K562 (cell line): ENCODE results near the gene SLC34A1. TPM values are rescaled to one million over a fixed set of nuclear protein-coding genes. Genes with fewer than 3 reads are reported as not detected.

Experiments used
- ATF7 ChIP-seq: fragments of 450-650 bp; IDR thresholded peaks from 2 replicates; pipeline ENCODE4 v1.7.1; 2014; ENCODE audit warnings: mild to moderate bottlenecking, moderate library complexity
- EP400 ChIP-seq: fragments of 450-650 bp; IDR thresholded peaks from 2 replicates; pipeline ENCODE4 v1.6.1; 2017; ENCODE audit warnings: antibody characterized with exemption, mild to moderate bottlenecking, moderate library complexity
- GTF2F1 ChIP-seq: IDR thresholded peaks from 2 replicates; pipeline ENCODE4 v1.6.1; 2011; ENCODE audit warnings: low read depth, low read length, improper control_type of control experiment
- MLLT1 ChIP-seq, 2 experiments: fragments of 450-650 bp; IDR thresholded peaks; 2 replicates each; pipeline ENCODE4 v1.6.1; 2016
- NFATC3 ChIP-seq: fragments of 450-650 bp; IDR thresholded peaks from 2 replicates; pipeline ENCODE4 v1.6.1; 2017; ENCODE audit warnings: mild to moderate bottlenecking
- PCBP1 ChIP-seq: fragments of 200-400 bp; formaldehyde crosslinking; IDR thresholded peaks from 2 replicates; pipeline ENCODE4 v1.6.1; 2018; ENCODE audit warnings: mild to moderate bottlenecking, low read depth, low read length; ENCODE audit not compliant: poor library complexity, severe bottlenecking
- PML ChIP-seq: IDR thresholded peaks from 2 replicates; pipeline ENCODE4 v1.6.1; 2012; ENCODE audit warnings: low read length, inconsistent platforms
- PPARD ChIP-seq: fragments of 250-450 bp; sonication (Bioruptor Pico); IDR thresholded peaks from 2 replicates; pipeline ENCODE4 v1.8.0; 2022; ENCODE audit warnings: inconsistent platforms, mild to moderate bottlenecking, moderate library complexity
- PREB ChIP-seq: sonication (generic); formaldehyde crosslinking; IDR thresholded peaks from 2 replicates; pipeline ENCODE4 v1.8.1; 2023; ENCODE audit warnings: mild to moderate bottlenecking, missing genetic modification reagents
- SRSF7 ChIP-seq: fragments of 200-400 bp; formaldehyde crosslinking; optimal IDR thresholded peaks from 2 replicates; pipeline ENCODE3; 2017; ENCODE audit warnings: mild to moderate bottlenecking, low read depth, low read length
- SUPT5H ChIP-seq: fragments of 450-650 bp; IDR thresholded peaks from 2 replicates; pipeline ENCODE4 v1.6.1; 2016
- ZNF263 ChIP-seq: sonication (generic); formaldehyde crosslinking; IDR thresholded peaks from 2 replicates; pipeline ENCODE4 v1.8.0; 2022; ENCODE audit warnings: mild to moderate bottlenecking, missing genetic modification reagents, borderline replicate concordance
- polyA plus RNA-seq, 8 experiments: library from polyadenylated mRNA; depleted of rRNA in 4 of 8; stranded (reverse) in 5 of 8; unstranded in 3 of 8; fragments of >200 nt; fragmentation: Nextera tagmentation in 2 of 8; fragmentation: Illumina TruSeq in 1 of 8; extraction: Ambion mirVana in 2 of 8; extraction: Trizol in 1 of 8; gene quantifications; 2 replicates each; pipeline versions ENCODE4 v1.2.1 to v1.2.3, GENCODE V29; 2011 to 2014; ENCODE audit warnings: inconsistent platforms in 1 of 8, missing spikeins in 1 of 8
- total RNA-seq, 7 experiments: library from RNA; depleted of rRNA in 6 of 7; stranded (reverse); fragments of >200 nt in 6 of 7; fragmentation: Illumina TruSeq in 2 of 7; extraction: Trizol in 2 of 7; gene quantifications; 2 replicates each; pipeline versions ENCODE4 v1.2.1 to v1.2.3, GENCODE V29; 2011 to 2021; ENCODE audit warnings: low replicate concordance in 1 of 7
- TF ChIP-seq, protein P1 (sequence below): IDR thresholded peaks from 2 replicates; pipeline ENCODE4 v1.6.1; 2012; ENCODE audit warnings: low read depth, low read length, improper control_type of control experiment, borderline replicate concordance
- TF ChIP-seq, protein P2 (sequence below): fragments of 200-800 bp; sonication (Bioruptor generic); IDR thresholded peaks from 2 replicates; pipeline ENCODE4 v1.6.1; 2017; ENCODE audit warnings: missing genetic modification characterization, missing compliant biosample characterization
- TF ChIP-seq, protein P3 (sequence below), 3 experiments: IDR thresholded peaks in 2 of 3; conservative IDR thresholded peaks in 1 of 3; 2 replicates each; pipeline ENCODE4 v1.5.1; 2011 to 2012; ENCODE audit warnings: low read length in 3 of 3, mild to moderate bottlenecking in 3 of 3, control low read depth in 2 of 3, improper control_type of control experiment in 1 of 3, inconsistent platforms in 1 of 3, low read depth in 1 of 3, mixed read lengths in 1 of 3, moderate library complexity in 1 of 3; ENCODE audit not compliant: insufficient read depth in 2 of 3
- TF ChIP-seq, protein P4 (sequence below), 2 experiments: fragments of 450-650 bp; conservative IDR thresholded peaks; 2 replicates each; pipeline ENCODE4 v1.6.1; 2017; ENCODE audit warnings: mild to moderate bottlenecking in 2 of 2, moderate library complexity in 2 of 2

The SLC34A1 gene
- total and polyA plus RNA-seq, 9 of the 15 experiments (the other 6 are each of a cell fraction or from before 2014, with no cell fraction given) = not detected

DNA sequence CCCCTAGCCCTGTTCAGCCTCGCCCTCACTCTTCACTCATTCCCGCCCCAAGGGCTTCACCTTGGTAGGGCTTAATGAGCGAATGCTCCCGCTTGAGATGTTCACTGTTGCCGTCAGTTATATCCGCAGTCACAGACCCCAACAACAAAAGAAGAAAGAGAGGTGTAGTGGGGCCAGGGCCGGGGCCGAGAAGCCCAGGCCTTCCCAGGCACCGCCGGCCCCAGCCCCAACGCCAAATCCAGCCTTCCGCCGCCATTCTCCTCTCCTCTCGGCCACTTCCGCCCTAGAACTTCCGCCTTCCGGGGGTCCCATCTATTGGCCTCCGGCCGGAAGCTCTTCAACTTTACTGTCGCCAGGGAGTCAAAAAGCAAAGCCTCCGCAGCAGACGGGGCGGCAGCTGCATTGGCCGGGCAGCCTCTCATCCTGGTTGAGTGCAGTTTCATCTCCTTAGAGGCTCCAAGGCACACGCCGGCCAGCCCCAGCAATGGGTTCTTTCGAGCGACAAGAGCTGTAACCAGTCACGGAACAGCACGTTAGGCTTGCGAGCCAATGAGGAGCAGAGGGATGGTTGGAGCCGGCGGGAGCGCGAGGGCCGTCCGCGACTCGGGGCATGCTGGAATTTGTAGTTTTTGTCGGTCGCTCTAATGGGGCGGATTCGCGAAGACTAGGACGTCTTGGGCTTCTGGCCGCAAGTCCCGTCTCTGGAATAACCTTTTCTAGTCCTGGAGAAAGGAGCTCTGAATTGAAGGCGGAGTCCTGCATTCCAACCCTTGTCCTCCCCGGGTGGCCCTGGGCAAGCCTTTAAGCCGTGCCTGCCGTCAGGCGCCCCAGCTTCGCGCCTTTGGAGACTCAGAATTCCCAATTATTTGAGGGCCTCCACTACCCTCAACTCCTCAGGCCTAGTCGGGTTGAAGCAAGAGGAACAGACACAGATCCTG is 32.6 kb upstream of the SLC34A1 start, which contains the start of gene LMAN2 (continued):
- TF ChIP-seq, protein P1, sequence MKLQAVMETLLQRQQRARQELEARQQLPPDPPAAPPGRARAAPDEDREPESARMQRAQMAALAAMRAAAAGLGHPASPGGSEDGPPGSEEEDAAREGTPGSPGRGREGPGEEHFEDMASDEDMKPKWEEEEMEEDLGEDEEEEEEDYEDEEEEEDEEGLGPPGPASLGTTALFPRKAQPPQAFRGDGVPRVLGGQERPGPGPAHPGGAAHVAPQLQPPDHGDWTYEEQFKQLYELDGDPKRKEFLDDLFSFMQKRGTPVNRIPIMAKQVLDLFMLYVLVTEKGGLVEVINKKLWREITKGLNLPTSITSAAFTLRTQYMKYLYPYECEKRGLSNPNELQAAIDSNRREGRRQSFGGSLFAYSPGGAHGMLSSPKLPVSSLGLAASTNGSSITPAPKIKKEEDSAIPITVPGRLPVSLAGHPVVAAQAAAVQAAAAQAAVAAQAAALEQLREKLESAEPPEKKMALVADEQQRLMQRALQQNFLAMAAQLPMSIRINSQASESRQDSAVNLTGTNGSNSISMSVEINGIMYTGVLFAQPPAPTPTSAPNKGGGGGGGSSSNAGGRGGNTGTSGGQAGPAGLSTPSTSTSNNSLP = no peak
- peak; percentile 52 to 69; a peak in 2 of 4 replicates for TF ChIP-seq MLLT1 (IDR thresholded peaks at IDR 0.05)
- peak; percentile 76 for TF ChIP-seq PREB (CRISPR knock-in tag)
- TF ChIP-seq, protein P2, sequence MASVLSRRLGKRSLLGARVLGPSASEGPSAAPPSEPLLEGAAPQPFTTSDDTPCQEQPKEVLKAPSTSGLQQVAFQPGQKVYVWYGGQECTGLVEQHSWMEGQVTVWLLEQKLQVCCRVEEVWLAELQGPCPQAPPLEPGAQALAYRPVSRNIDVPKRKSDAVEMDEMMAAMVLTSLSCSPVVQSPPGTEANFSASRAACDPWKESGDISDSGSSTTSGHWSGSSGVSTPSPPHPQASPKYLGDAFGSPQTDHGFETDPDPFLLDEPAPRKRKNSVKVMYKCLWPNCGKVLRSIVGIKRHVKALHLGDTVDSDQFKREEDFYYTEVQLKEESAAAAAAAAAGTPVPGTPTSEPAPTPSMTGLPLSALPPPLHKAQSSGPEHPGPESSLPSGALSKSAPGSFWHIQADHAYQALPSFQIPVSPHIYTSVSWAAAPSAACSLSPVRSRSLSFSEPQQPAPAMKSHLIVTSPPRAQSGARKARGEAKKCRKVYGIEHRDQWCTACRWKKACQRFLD (CRISPR knock-in tag) = peak; percentile 18; the same call in 1 of the 2 replicates
- TF ChIP-seq ATF7 = peak; percentile 88
- TF ChIP-seq, protein P3, sequence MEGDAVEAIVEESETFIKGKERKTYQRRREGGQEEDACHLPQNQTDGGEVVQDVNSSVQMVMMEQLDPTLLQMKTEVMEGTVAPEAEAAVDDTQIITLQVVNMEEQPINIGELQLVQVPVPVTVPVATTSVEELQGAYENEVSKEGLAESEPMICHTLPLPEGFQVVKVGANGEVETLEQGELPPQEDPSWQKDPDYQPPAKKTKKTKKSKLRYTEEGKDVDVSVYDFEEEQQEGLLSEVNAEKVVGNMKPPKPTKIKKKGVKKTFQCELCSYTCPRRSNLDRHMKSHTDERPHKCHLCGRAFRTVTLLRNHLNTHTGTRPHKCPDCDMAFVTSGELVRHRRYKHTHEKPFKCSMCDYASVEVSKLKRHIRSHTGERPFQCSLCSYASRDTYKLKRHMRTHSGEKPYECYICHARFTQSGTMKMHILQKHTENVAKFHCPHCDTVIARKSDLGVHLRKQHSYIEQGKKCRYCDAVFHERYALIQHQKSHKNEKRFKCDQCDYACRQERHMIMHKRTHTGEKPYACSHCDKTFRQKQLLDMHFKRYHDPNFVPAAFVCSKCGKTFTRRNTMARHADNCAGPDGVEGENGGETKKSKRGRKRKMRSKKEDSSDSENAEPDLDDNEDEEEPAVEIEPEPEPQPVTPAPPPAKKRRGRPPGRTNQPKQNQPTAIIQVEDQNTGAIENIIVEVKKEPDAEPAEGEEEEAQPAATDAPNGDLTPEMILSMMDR (IDR thresholded peaks at IDR 0.05 in 2 of 3, conservative IDR thresholded peaks at IDR 0.05 in 1 of 3; ENCODE audit: insufficient read depth in 2 of 3, low read depth in 1 of 3, low read length in 3 of 3) = no peak
- TF ChIP-seq, protein P4, sequence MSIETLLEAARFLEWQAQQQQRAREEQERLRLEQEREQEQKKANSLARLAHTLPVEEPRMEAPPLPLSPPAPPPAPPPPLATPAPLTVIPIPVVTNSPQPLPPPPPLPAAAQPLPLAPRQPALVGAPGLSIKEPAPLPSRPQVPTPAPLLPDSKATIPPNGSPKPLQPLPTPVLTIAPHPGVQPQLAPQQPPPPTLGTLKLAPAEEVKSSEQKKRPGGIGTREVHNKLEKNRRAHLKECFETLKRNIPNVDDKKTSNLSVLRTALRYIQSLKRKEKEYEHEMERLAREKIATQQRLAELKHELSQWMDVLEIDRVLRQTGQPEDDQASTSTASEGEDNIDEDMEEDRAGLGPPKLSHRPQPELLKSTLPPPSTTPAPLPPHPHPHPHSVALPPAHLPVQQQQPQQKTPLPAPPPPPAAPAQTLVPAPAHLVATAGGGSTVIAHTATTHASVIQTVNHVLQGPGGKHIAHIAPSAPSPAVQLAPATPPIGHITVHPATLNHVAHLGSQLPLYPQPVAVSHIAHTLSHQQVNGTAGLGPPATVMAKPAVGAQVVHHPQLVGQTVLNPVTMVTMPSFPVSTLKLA (conservative IDR thresholded peaks at IDR 0.05) = peak; percentile 87 to 93
- TF ChIP-seq PML = peak; percentile 86
- TF ChIP-seq GTF2F1 = no peak
- peak; percentile 97 for TF ChIP-seq EP400
- TF ChIP-seq SRSF7 = no peak
- TF ChIP-seq SUPT5H = peak; percentile 90
- TF ChIP-seq ZNF263 (CRISPR knock-in tag) = peak; percentile 45; the same call in 1 of the 2 replicates
- no peak for TF ChIP-seq PCBP1
- TF ChIP-seq NFATC3 = peak; percentile 90; the same call in 1 of the 2 replicates
- TF ChIP-seq PPARD (CRISPR knock-in tag) = no peak
